ENCODE data around the gene BHLHA15. TPM values are rescaled to one million over a fixed set of nuclear protein-coding genes. Genes with fewer than 3 reads are reported as not detected.

The BHLHA15 gene
- total and polyA plus RNA-seq, 2 of the 13 experiments (the other 11 are each of a cell fraction or from before 2014, with no cell fraction given), result 1.9 to 6.1 TPM

- no peak for TF ChIP-seq CREB1 (IDR thresholded peaks at IDR 0.05)
- TF ChIP-seq CREB1 (CRISPR knock-in tag; IDR thresholded peaks at IDR 0.05), result peak; percentile 73
- peak; percentile 35 for TF ChIP-seq CTCF (CRISPR knock-in tag; IDR thresholded peaks at IDR 0.05)
- TF ChIP-seq, protein P1, sequence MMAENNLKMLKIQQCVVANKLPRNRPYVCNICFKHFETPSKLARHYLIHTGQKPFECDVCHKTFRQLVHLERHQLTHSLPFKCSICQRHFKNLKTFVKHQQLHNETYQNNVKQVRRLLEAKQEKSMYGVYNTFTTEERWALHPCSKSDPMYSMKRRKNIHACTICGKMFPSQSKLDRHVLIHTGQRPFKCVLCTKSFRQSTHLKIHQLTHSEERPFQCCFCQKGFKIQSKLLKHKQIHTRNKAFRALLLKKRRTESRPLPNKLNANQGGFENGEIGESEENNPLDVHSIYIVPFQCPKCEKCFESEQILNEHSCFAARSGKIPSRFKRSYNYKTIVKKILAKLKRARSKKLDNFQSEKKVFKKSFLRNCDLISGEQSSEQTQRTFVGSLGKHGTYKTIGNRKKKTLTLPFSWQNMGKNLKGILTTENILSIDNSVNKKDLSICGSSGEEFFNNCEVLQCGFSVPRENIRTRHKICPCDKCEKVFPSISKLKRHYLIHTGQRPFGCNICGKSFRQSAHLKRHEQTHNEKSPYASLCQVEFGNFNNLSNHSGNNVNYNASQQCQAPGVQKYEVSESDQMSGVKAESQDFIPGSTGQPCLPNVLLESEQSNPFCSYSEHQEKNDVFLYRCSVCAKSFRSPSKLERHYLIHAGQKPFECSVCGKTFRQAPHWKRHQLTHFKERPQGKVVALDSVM (CRISPR knock-in tag; IDR thresholded peaks at IDR 0.05), result peak; percentile 27; the same call in 1 of the 2 replicates
- peak; percentile 42; the same call in 1 of the 2 replicates for TF ChIP-seq POLR2AphosphoS5 (IDR thresholded peaks at IDR 0.05; ENCODE audit: low read depth, low read length)
- peak; percentile 36; the same call in 1 of the 2 replicates for TF ChIP-seq ZNF574 (CRISPR knock-in tag; IDR thresholded peaks at IDR 0.05)
- peak; percentile 55 for TF ChIP-seq ATF1 (CRISPR knock-in tag; IDR thresholded peaks at IDR 0.05)
- no peak for TF ChIP-seq PHF8 (CRISPR knock-in tag; IDR thresholded peaks at IDR 0.05)
- peak; percentile 53; the same call in 1 of the 2 replicates for TF ChIP-seq KAT8 (CRISPR knock-in tag; IDR thresholded peaks at IDR 0.05)
- TF ChIP-seq, protein P2, sequence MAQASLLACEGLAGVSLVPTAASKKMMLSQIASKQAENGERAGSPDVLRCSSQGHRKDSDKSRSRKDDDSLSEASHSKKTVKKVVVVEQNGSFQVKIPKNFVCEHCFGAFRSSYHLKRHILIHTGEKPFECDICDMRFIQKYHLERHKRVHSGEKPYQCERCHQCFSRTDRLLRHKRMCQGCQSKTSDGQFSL (CRISPR knock-in tag; IDR thresholded peaks at IDR 0.05), result no peak
- TF ChIP-seq ELF1 (CRISPR knock-in tag; IDR thresholded peaks at IDR 0.05), result no peak
- no peak for TF ChIP-seq ZNF883 (CRISPR knock-in tag; IDR thresholded peaks at IDR 0.05; ENCODE audit: not compliant biosample characterization)
- TF ChIP-seq FOXP4 (CRISPR knock-in tag; IDR thresholded peaks at IDR 0.05), result peak; percentile 38; the same call in 1 of the 2 replicates
- TF ChIP-seq, protein P3, sequence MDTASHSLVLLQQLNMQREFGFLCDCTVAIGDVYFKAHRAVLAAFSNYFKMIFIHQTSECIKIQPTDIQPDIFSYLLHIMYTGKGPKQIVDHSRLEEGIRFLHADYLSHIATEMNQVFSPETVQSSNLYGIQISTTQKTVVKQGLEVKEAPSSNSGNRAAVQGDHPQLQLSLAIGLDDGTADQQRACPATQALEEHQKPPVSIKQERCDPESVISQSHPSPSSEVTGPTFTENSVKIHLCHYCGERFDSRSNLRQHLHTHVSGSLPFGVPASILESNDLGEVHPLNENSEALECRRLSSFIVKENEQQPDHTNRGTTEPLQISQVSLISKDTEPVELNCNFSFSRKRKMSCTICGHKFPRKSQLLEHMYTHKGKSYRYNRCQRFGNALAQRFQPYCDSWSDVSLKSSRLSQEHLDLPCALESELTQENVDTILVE (CRISPR knock-in tag; IDR thresholded peaks at IDR 0.05), result 0 out of 2 replicates have a peak, but pooled peaks have one; percentile 7
- TF ChIP-seq GZF1 (CRISPR knock-in tag; IDR thresholded peaks at IDR 0.05), result 0 out of 2 replicates have a peak, but pooled peaks have one; percentile 6
Observed at GRCh38 chr7:98250789-98251188, 39.5 kb downstream of the BHLHA15 start (continued).

Data from HepG2 (cell line).